Measurements from ENCODE around the gene RASGRF1.

GRCh38 chr15:78929536-78930264 lies 160.9 kb downstream of the RASGRF1 start:
- TF ChIP-seq TAF1 (IDR thresholded peaks at IDR 0.05; ENCODE audit: borderline replicate concordance, low read depth, low read length) (no peak), POLR2AphosphoS5 (IDR thresholded peaks at IDR 0.05; ENCODE audit: low read depth, low read length) (no peak), POLR2A (IDR thresholded peaks at IDR 0.05; ENCODE audit: low read depth, low read length) (0 out of 2 replicates have a peak, but pooled peaks have one; percentile 40)

All from GM12892 (cell line).